Karpas-422 (cell line): Measurements from ENCODE around the gene MARCKSL1. TPM values are rescaled to one million over a fixed set of nuclear protein-coding genes. Genes with fewer than 3 reads are reported as not detected.

Experiments
- DNase-seq: peaks from one replicate; pipeline ENCODE4 v3.0.0-alpha.2; 2015
- H2AFZ ChIP-seq: fragments of 200-600 bp; sonication (generic); 2 replicates; pipeline ENCODE4 v1.6.1; 2014; ENCODE audit warnings: antibody characterized with exemption, low read length, mixed read lengths
- H3K27ac ChIP-seq: fragments of 200-600 bp; sonication (generic); 2 replicates; pipeline ENCODE4 v1.5.1; 2014; ENCODE audit warnings: mild to moderate bottlenecking, low read length, moderate library complexity
- H3K27me3 ChIP-seq: fragments of 200-600 bp; sonication (generic); 2 replicates; pipeline ENCODE4 v1.6.1; 2014; ENCODE audit warnings: low read length, mixed read lengths
- H3K36me3 ChIP-seq: fragments of 200-600 bp; sonication (generic); 2 replicates; pipeline ENCODE4 v1.6.1; 2014; ENCODE audit warnings: low read length, mixed read lengths; ENCODE audit not compliant: insufficient read depth
- H3K4me1 ChIP-seq: fragments of 200-600 bp; sonication (generic); 2 replicates; pipeline ENCODE4 v1.6.1; 2014; ENCODE audit warnings: mild to moderate bottlenecking, low read length, mixed read lengths
- H3K4me2 ChIP-seq: fragments of 200-600 bp; sonication (generic); 2 replicates; pipeline ENCODE4 v1.6.1; 2014; ENCODE audit warnings: low read length, low read depth, mild to moderate bottlenecking; ENCODE audit not compliant: poor library complexity, severe bottlenecking
- H3K4me3 ChIP-seq: fragments of 200-600 bp; sonication (generic); 2 replicates; pipeline ENCODE4 v1.5.1; 2014; ENCODE audit warnings: mild to moderate bottlenecking, antibody characterized with exemption, low read length, mixed read lengths
- H3K79me2 ChIP-seq: fragments of 200-600 bp; sonication (generic); 2 replicates; pipeline ENCODE4 v1.6.1; 2014; ENCODE audit warnings: mild to moderate bottlenecking, low read length, mixed read lengths
- H3K9ac ChIP-seq: fragments of 200-600 bp; sonication (generic); 2 replicates; pipeline ENCODE4 v1.6.0; 2014; ENCODE audit warnings: low read length
- H3K9me2 ChIP-seq: fragments of 200-600 bp; sonication (generic), shearing (Covaris generic); replicated peaks from 2 replicates; pipeline ENCODE4 v1.6.0; 2014; ENCODE audit warnings: mild to moderate bottlenecking, low read length, moderate library complexity; ENCODE audit not compliant: insufficient read depth
- H3K9me3 ChIP-seq: fragments of 300-700, 200-600 bp; sonication (generic); 2 replicates; pipeline ENCODE4 v1.6.1; 2014; ENCODE audit warnings: low read length, mixed read lengths
- H4K20me1 ChIP-seq: fragments of 200-600 bp; sonication (generic); 2 replicates; pipeline ENCODE4 v1.6.1; 2014; ENCODE audit warnings: mild to moderate bottlenecking, antibody characterized with exemption, low read length, low read depth; ENCODE audit not compliant: insufficient read depth
- total RNA-seq: library from RNA; depleted of rRNA; stranded (reverse); fragments of >200 nt; shearing (Covaris generic); gene quantifications from 2 replicates; pipeline ENCODE4 v1.2.3, GENCODE V29; 2014; ENCODE audit warnings: low replicate concordance

The MARCKSL1 gene
- total RNA-seq, 1 experiment from 2014 or later = 262 TPM

DNA sequence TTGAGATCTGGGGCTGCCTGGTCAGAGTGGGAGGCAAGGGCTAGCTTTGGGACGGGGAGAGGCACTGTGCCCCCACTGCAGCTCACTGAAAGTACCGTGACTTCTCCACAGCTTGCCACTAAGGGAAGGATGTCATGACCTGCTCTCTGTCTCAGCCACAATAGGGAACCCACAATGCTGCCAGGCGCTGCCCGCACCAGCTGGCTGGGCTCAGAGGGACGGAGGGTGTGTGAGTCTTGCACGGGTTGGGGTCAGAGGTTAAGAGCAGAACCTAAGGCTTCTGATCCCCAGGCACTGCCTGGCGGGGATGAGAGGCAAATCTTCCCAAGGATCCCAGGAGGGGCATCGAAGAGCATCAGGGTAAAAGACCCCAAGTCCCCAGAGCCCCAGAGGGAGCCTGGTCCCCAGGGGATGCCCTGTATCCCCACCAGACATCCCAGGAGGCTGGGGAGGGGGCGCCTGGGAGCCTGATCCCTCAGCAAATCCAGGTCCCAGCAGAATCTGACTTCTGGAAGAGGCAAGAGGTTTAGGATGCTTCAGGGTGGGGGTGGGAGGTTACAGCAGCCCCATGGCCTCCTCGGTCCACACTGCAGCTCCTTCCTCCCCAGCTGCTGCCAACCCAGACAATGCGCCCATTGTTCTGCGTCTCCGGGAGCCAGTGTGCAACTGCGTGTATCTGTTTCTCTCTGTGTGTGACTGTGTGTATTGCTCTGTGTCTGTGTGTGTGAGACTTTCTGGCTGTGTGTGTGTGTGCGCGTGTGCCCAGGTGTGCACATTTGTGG is 2.0 kb upstream of the MARCKSL1 start:
- peak; percentile 68 for DNase-seq
- no peaks in the 10 kb centered on the region for H3K9me2 ChIP-seq
- peaks cover 14% of the 10 kb centered on the region; the same call in 1 of the 2 replicates for H4K20me1 ChIP-seq
- H3K79me2 ChIP-seq = peaks cover 16% of the 10 kb centered on the region
- H3K9me3 ChIP-seq = no peaks in the 10 kb centered on the region
- H3K4me2 ChIP-seq = peak overlapping the region; percentile 99
- no peak overlapping the region; the same call in 1 of the 2 replicates for H2AFZ ChIP-seq
- H3K27ac ChIP-seq = peak overlapping the region; percentile 84
- H3K4me3 ChIP-seq = peak overlapping the region; percentile 49
- peaks cover 57% of the 10 kb centered on the region for H3K4me1 ChIP-seq
- no peaks in the 10 kb centered on the region for H3K27me3 ChIP-seq
- peak overlapping the region; percentile 59 for H3K9ac ChIP-seq
- peaks cover 9% of the 10 kb centered on the region; the same call in 1 of the 2 replicates for H3K36me3 ChIP-seq

DNA sequence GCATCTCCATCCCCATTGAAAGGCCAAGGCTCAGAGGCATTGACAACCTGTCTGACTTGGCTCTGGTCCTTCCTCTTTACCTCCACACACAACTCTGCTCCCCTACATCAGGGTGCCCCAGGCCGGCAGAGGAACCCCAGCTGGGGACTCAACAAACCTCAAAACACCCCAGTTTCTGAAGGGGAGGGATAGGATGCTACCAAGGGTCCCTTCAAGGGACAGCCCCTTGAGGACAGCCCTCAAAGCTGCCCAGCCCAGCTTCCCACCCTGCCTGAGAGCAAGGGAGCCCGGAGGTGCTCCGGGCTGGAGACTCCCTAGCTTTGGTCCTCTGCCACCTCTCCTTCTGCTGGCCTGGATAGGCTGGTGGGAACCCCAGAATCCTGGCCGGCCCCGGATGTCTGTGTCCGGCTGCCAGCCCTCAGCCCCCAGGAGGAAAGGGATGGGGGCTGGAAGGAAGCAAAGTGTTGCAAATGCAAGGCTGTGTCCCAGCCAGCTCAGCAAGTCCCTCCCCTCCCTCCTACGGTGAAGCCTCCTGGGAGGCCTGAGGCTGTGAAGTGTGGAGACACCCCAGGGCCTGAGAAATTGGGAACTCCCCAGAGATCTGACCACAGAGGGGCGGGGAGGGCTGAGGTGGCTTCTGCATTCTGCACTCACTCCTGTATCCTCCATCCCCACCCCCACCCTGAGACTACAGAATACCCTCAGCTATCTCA is 1.1 kb upstream of the MARCKSL1 start:
- DNase-seq = peak; percentile 84
- H3K9me2 ChIP-seq = no peaks in the 10 kb centered on the region
- peaks cover 15% of the 10 kb centered on the region; the same call in 1 of the 2 replicates for H3K36me3 ChIP-seq
- peak overlapping the region; percentile 49 for H3K4me3 ChIP-seq
- no peaks in the 10 kb centered on the region for H3K9me3 ChIP-seq
- H3K4me1 ChIP-seq = peaks cover 61% of the 10 kb centered on the region
- peak overlapping the region; percentile 84 for H3K27ac ChIP-seq
- H3K79me2 ChIP-seq = peaks cover 16% of the 10 kb centered on the region
- H4K20me1 ChIP-seq = peaks cover 14% of the 10 kb centered on the region; the same call in 1 of the 2 replicates
- H3K9ac ChIP-seq = peak overlapping the region; percentile 59
- H3K27me3 ChIP-seq = no peaks in the 10 kb centered on the region
- no peak overlapping the region for H2AFZ ChIP-seq
- H3K4me2 ChIP-seq = peak overlapping the region; percentile 99

DNA sequence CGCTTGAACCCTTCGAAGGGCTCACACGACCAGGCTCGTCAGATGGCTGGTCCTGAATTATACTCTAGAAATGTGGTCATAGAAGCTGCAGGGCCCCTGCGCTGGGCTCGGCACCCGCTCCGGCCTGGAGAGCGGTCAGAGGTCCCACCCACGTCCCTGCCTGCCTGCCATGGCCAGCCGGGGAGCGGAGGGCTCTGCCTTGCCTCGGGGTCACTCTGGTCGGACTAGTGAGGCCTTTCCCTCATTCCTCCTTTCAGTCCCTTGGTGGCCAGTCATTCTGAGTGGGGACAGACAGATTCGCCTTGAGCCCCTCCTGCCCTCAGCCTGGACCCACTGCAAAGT is 529 bp upstream of the MARCKSL1 start:
- H3K4me2 ChIP-seq = peak overlapping the region; percentile 99
- H3K27me3 ChIP-seq = no peaks in the 10 kb centered on the region
- H4K20me1 ChIP-seq = peaks cover 14% of the 10 kb centered on the region; the same call in 1 of the 2 replicates
- no peaks in the 10 kb centered on the region for H3K9me3 ChIP-seq
- H3K9ac ChIP-seq = peak overlapping the region; percentile 59; the same call in 1 of the 2 replicates
- peak overlapping the region; percentile 84 for H3K27ac ChIP-seq
- DNase-seq = no peak
- peaks cover 61% of the 10 kb centered on the region for H3K4me1 ChIP-seq
- peak overlapping the region; percentile 49 for H3K4me3 ChIP-seq
- no peak overlapping the region for H2AFZ ChIP-seq
- peaks cover 16% of the 10 kb centered on the region for H3K79me2 ChIP-seq
- no peaks in the 10 kb centered on the region for H3K9me2 ChIP-seq
- H3K36me3 ChIP-seq = peaks cover 17% of the 10 kb centered on the region; the same call in 1 of the 2 replicates

DNA sequence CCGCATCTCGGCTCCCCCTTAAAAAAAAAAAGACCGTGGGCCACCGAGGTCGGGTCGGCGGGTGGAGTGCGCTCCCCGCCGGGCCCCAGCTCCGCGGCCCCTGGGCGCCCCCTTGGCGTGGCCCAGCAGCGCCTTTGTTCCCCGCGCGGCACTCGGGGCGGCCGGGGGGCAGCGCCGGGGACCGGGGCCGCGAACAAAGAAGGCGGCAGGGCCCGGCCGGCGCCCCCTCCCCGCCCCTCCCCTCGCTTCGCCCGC is 571 bp downstream of the MARCKSL1 start:
- no peaks in the 10 kb centered on the region for H3K27me3 ChIP-seq
- peaks cover 16% of the 10 kb centered on the region for H3K79me2 ChIP-seq
- peak overlapping the region; percentile 98 for H3K4me3 ChIP-seq
- peak overlapping the region; percentile 93 for H3K9ac ChIP-seq
- peaks cover 28% of the 10 kb centered on the region for H3K36me3 ChIP-seq
- peaks cover 16% of the 10 kb centered on the region for H4K20me1 ChIP-seq
- H3K9me2 ChIP-seq = no peaks in the 10 kb centered on the region
- H3K27ac ChIP-seq = peak overlapping the region; percentile 89
- no peaks in the 10 kb centered on the region for H3K9me3 ChIP-seq
- peaks cover 61% of the 10 kb centered on the region for H3K4me1 ChIP-seq
- no peak for DNase-seq
- H2AFZ ChIP-seq = no peak overlapping the region
- peak overlapping the region; percentile 99 for H3K4me2 ChIP-seq

DNA sequence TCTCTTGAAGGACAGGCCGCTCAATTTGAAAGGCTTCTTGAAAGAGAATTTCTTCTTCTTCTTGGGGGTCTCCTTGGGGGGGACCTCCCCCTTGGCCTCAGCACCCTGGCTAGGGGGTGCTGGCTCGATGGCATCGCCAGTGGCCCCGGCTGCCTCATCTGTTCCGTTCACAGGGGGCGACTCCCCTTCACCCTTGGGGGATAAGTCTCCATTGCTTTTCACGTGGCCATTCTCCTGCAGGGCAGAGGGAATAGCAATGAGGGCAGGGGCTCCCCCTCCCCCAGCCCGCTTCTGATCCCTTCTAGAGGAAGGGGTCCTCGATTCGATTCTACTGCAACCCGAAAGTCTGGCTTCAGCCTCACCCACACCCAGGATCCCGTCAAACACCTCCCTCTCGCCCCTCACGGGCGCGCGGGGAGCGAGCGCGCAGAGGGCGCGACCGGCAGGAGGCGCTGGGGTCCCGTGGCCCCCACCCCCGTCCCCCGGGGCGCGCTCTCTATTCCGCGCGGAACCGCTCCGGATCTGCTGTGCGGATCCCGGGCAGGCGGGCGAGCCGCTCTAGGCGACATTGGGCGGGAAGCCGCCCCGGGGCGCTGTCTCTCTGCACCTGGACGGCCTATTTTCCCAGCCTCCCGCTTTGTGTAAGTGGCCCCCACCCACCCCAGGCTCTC is 1.0 kb downstream of the MARCKSL1 start:
- Histone ChIP-seq H3K4me3 (peak overlapping the region; percentile 98), H3K9me2 (no peaks in the 10 kb centered on the region), H3K79me2 (peaks cover 16% of the 10 kb centered on the region), H3K9ac (peak overlapping the region; percentile 93), H4K20me1 (peaks cover 19% of the 10 kb centered on the region), H3K4me2 (peak overlapping the region; percentile 99), H3K27ac (peak overlapping the region; percentile 89), H3K4me1 (peaks cover 61% of the 10 kb centered on the region), H3K36me3 (peaks cover 33% of the 10 kb centered on the region), H2AFZ (no peak overlapping the region), H3K9me3 (no peaks in the 10 kb centered on the region), H3K27me3 (no peaks in the 10 kb centered on the region)
- DNase-seq = peak; percentile 82

DNA sequence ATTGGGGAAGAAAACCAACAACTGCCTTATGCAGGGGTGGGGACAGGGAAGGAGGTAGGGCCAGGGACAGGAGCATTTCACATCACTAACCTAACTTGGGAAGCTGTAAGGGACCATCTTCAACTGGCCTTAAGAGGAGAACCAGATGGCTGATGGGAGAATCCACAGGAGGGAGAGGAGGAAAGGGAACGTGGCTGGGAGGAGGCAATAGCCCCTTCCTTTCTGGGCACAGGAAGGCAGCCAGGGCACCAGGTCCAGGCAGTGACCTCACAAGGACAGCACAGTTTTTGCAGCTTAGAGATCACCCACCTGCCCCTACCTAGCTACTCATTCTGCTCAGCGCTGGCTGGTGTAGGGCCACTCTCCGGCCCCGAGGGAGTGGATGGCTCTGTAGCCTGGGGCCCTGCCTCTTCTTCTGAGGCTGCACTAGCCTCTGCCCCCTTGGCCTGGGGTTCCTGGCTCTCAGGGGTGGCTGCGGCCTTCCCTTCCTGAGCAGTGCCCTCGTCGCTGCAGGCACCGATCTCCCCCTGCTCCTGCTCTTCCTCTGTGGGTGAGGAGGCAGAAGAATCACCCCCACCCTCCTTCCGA is 1.7 kb downstream of the MARCKSL1 start:
- Histone ChIP-seq H3K4me3 (peak overlapping the region; percentile 98), H2AFZ (no peak overlapping the region), H3K27me3 (no peaks in the 10 kb centered on the region), H4K20me1 (peaks cover 19% of the 10 kb centered on the region), H3K27ac (peak overlapping the region; percentile 89), H3K9me2 (no peaks in the 10 kb centered on the region), H3K9me3 (no peaks in the 10 kb centered on the region), H3K4me2 (peak overlapping the region; percentile 99), H3K36me3 (peaks cover 36% of the 10 kb centered on the region), H3K79me2 (peaks cover 16% of the 10 kb centered on the region), H3K4me1 (peaks cover 56% of the 10 kb centered on the region), H3K9ac (peak overlapping the region; percentile 93)
- peak; percentile 65 for DNase-seq

DNA sequence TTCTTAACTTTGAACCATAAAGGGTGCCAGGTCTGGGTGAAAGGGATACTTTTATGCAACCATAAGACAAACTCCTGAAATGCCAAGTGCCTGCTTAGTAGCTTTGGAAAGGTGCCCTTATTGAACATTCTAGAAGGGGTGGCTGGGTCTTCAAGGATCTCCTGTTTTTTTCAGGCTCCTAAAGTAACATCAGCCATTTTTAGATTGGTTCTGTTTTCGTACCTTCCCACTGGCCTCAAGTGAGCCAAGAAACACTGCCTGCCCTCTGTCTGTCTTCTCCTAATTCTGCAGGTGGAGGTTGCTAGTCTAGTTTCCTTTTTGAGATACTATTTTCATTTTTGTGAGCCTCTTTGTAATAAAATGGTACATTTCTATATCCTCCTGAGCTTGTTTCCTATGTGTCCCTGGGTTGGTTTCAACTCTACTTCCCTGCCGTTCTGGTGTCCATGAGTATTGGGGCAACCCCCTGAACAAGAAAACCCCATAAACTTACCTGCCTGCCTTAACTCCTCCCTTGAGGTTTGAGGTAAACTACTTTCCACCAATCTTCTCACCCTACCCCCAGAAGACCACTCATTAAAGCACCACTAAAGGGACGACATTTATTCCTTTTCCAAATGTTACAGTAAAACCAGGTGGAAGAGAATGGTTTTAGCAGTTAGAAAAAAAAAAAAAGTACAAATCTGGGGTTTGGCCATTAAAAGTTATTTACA is 2.6 kb downstream of the MARCKSL1 start:
- peak overlapping the region; percentile 93; the same call in 1 of the 2 replicates for H3K9ac ChIP-seq
- peak; percentile 55 for DNase-seq
- H3K36me3 ChIP-seq = peaks cover 37% of the 10 kb centered on the region
- peak overlapping the region; percentile 98 for H3K4me3 ChIP-seq
- H3K79me2 ChIP-seq = peaks cover 16% of the 10 kb centered on the region
- H4K20me1 ChIP-seq = peaks cover 19% of the 10 kb centered on the region
- no peaks in the 10 kb centered on the region for H3K27me3 ChIP-seq
- peak overlapping the region; percentile 89 for H3K27ac ChIP-seq
- peaks cover 46% of the 10 kb centered on the region for H3K4me1 ChIP-seq
- peak overlapping the region; percentile 99 for H3K4me2 ChIP-seq
- no peaks in the 10 kb centered on the region for H3K9me2 ChIP-seq
- no peak overlapping the region for H2AFZ ChIP-seq
- H3K9me3 ChIP-seq = no peaks in the 10 kb centered on the region
